ENCODE measurements around the gene ANXA1. TPM values are rescaled to one million over a fixed set of nuclear protein-coding genes. Genes with fewer than 3 reads are reported as not detected.

ANXA1 gene
- total RNA-seq, 4 donors from 2014 or later: 236 to 442 (median 247) TPM

- 96 to 97% methylated on average over 2 of the region's 2 CpGs for WGBS, 2 donors
- no peaks in the 10 kb centered on the region for H3K4me1 ChIP-seq
- DNase-seq: no peak
- H3K27me3 ChIP-seq: no peaks in the 10 kb centered on the region
- TF ChIP-seq POLR2A (IDR thresholded peaks at IDR 0.05) (no peak), CTCF (IDR thresholded peaks at IDR 0.05) (no peak)
- intact Hi-C loops (cut with DNase I): no loop called here
- H3K4me3 ChIP-seq (replicated peaks in 1 of 3): no peak overlapping the region
- no peaks in the 10 kb centered on the region for H3K9me3 ChIP-seq
- H3K27ac ChIP-seq: no peak overlapping the region
- peaks cover 75 to 88% of the 10 kb centered on the region in 2 donors for H3K36me3 ChIP-seq
These were observed 14.2 kb downstream of the ANXA1 start for GRCh38 chr9:73165911-73166310.

GRCh38 chr9:73166468-73166867 is 14.8 kb downstream of the ANXA1 start:
- TF ChIP-seq CTCF (IDR thresholded peaks at IDR 0.05) (no peak), POLR2A (IDR thresholded peaks at IDR 0.05) (no peak)
- peaks cover 70 to 83% of the 10 kb centered on the region in 2 donors for H3K36me3 ChIP-seq
- H3K4me1 ChIP-seq: no peaks in the 10 kb centered on the region
- H3K9me3 ChIP-seq: no peaks in the 10 kb centered on the region
- H3K27ac ChIP-seq: no peak overlapping the region
- no peak overlapping the region for H3K4me3 ChIP-seq (replicated peaks in 1 of 3)
- WGBS, 2 donors: 96 to 98% methylated on average over 3 of the region's 3 CpGs
- DNase-seq: no peak
- H3K27me3 ChIP-seq: no peaks in the 10 kb centered on the region
- intact Hi-C loops (cut with DNase I): no loop called here

GRCh38 chr9:73167614-73168013 is 15.9 kb downstream of the ANXA1 start:
- peaks cover 60 to 77% of the 10 kb centered on the region in 2 donors for H3K36me3 ChIP-seq
- DNase-seq: no peak
- H3K4me3 ChIP-seq (replicated peaks in 1 of 3): no peak overlapping the region
- H3K9me3 ChIP-seq: no peaks in the 10 kb centered on the region
- no peak for TF ChIP-seq CTCF (IDR thresholded peaks at IDR 0.05)
- no peak for TF ChIP-seq POLR2A (IDR thresholded peaks at IDR 0.05)
- H3K27me3 ChIP-seq: no peaks in the 10 kb centered on the region
- intact Hi-C loops (cut with DNase I): no loop called here
- H3K27ac ChIP-seq: no peak overlapping the region
- 75 to 78% methylated on average over 4 of the region's 4 CpGs for WGBS, 2 donors
- H3K4me1 ChIP-seq: no peaks in the 10 kb centered on the region

GRCh38 chr9:73168298-73168934 is 16.8 kb downstream of the ANXA1 start:
- no peak for TF ChIP-seq POLR2A (IDR thresholded peaks at IDR 0.05)
- no peak for TF ChIP-seq CTCF (IDR thresholded peaks at IDR 0.05)
- no peak overlapping the region for H3K4me3 ChIP-seq (replicated peaks in 1 of 3)
- H3K27ac ChIP-seq: no peak overlapping the region
- peaks cover 53 to 68% of the 10 kb centered on the region in 2 donors for H3K36me3 ChIP-seq
- 94% methylated on average over 5 of the region's 5 CpGs for WGBS, 2 donors
- DNase-seq: no peak
- no peaks in the 10 kb centered on the region for H3K9me3 ChIP-seq
- intact Hi-C loops (cut with DNase I): no loop called here
- no peaks in the 10 kb centered on the region for H3K4me1 ChIP-seq
- H3K27me3 ChIP-seq: no peaks in the 10 kb centered on the region

GRCh38 chr9:73170185-73170957 is 18.7 kb downstream of the ANXA1 start:
- H3K4me1 ChIP-seq: no peaks in the 10 kb centered on the region
- no peaks in the 10 kb centered on the region for H3K27me3 ChIP-seq
- 97 to 98% methylated on average over 3 of the region's 3 CpGs for WGBS, 2 donors
- H3K4me3 ChIP-seq (replicated peaks in 1 of 3): no peak overlapping the region
- H3K27ac ChIP-seq: no peak overlapping the region
- peaks cover 35 to 52% of the 10 kb centered on the region in 2 donors for H3K36me3 ChIP-seq
- TF ChIP-seq CTCF (IDR thresholded peaks at IDR 0.05): no peak
- TF ChIP-seq POLR2A (IDR thresholded peaks at IDR 0.05): no peak
- intact Hi-C loops (cut with DNase I): loop anchor here (5.0 kb wide), 1 partner anchor 58 kb away; no protein-coding TSS in a partner anchor
- DNase-seq: no peak
- no peaks in the 10 kb centered on the region for H3K9me3 ChIP-seq
